H4 (cell line): ENCODE measurements around the gene PLEKHG4B. TPM values are rescaled to one million over a fixed set of nuclear protein-coding genes. Genes with fewer than 3 reads are reported as not detected.

Experiments
- DNase-seq: peaks from one replicate; pipeline ENCODE4 v3.0.0-alpha.2; 2015; ENCODE audit warnings: low spot score
- total RNA-seq: library from RNA; depleted of rRNA; stranded (reverse); fragments of >200 nt; shearing (Covaris generic); gene quantifications from 2 replicates; pipeline ENCODE4 v1.2.3, GENCODE V29; 2014

The PLEKHG4B gene
- total RNA-seq, 1 experiment from 2014 or later = 7.3 TPM

DNA sequence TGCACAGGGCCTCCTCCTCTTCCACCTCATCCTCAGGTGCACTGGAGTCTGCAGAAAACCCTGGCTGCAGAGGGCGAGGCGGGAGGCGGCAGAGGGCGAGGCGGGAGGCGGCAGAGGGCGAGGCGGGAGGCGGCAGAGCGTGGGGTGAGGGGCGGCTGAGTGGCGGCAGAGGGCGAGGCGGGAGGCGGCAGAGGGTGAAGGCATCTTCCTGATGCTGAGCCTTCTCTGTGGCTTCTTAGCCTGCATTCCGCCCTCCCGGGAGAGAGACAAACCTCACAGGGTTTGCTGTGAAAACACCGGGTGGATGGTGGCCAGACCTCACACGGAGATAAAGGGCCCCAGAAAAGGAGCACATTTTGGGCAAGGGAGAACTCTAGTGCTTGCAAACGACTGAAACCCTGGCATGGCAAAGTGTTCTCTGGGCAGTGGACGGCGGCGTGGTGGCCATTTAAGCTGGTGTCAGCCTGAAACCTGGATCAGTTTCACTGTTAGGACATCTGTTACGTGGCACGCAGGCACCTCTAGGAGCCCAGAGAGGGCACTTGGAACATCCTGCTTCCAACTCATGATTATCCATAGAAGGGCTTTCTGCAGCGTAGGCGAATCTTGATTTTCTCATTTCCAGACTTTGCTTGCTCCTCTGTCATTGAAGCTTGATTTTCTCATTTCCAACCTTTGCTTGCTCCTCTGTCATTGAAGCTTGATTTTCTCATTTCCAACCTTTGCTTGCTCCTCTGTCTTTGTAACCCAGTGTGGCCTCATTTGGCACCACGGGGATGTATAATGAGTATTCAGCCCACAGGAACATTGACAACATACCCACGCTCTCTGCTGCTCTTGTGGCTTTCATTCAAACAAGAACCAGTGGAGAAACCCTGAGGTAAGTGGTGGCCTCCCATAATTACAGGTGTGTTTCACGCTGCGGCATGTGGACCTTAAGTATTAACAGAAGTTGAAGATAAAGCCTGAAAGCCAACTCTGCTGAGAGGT is 16.3 kb upstream of the PLEKHG4B start:
- DNase-seq = no peak

DNA sequence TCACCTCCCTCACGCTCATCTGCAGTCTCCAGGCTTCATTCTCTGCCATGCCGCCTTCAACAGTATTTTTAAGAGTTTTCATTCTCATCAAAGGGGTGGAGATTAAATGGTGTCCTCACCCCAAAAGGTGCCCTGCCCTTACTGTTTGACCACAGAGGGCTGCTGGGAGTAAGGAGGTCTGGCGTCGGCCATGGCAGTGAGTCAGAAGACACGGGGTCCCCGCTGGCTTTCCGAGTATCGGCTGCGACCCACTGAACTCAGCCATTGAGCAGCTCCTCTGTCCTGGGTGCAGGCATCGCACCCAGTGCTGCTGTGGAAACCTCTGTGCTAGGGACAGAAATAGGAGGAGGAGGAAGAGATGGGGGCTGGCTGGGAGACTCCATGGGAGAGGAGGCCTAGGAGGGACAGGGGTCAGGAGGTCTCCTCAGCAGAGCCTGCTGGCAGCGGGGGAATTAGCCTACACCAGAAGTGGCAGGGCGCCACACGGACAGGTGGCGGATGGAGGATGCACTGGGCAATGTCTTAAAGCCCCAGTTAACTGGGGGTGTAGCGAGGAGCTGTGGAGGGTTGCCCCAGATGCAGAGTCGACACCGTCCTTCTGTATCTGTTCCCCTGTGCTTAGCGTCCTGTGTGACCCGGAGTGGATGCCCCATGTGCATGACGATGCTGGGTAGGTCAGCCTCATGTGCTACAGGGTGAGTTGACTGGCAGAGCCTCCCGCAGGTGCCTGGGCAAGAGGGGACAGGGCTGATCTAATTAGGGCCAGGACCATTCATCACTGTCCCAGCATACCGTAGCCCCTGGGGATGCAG is 15.4 kb upstream of the PLEKHG4B start:
- no peak for DNase-seq

DNA sequence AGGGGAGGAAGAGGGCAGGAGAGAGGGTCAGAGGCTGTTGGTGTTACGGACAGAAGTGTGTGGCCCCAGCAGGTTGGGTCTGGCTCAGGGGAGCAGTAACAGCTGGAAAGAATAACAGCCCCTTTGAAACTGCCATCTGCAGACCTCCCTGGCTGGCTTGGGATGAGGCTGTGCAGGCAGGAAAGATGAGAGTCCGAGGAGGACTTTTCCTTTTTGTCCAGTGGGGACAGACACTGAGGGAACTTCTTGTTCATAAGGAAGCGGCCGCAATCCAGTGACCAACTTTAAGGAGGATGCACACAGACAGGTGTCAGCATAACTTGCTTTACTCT is 14.8 kb upstream of the PLEKHG4B start:
- DNase-seq = no peak

DNA sequence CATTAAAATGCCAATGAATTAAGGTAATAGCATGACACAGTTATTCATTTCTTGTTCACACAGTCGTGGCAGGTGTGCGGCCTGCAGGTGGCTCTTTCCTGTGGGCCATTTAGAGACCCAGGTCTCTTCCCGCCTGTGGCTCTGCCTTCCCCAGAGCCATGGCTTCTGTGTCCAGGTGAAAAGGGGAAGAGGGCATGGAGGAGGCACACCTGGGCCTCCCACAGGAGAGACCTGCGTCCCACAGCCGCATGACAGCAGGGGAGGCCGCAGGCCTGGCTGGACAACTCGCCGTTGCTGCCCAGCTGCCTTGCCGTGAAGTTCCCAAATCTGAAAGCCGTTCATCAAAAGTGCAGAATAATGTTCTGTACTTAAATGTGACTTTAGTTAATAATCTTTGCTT is 14.4 kb upstream of the PLEKHG4B start:
- DNase-seq = no peak

DNA sequence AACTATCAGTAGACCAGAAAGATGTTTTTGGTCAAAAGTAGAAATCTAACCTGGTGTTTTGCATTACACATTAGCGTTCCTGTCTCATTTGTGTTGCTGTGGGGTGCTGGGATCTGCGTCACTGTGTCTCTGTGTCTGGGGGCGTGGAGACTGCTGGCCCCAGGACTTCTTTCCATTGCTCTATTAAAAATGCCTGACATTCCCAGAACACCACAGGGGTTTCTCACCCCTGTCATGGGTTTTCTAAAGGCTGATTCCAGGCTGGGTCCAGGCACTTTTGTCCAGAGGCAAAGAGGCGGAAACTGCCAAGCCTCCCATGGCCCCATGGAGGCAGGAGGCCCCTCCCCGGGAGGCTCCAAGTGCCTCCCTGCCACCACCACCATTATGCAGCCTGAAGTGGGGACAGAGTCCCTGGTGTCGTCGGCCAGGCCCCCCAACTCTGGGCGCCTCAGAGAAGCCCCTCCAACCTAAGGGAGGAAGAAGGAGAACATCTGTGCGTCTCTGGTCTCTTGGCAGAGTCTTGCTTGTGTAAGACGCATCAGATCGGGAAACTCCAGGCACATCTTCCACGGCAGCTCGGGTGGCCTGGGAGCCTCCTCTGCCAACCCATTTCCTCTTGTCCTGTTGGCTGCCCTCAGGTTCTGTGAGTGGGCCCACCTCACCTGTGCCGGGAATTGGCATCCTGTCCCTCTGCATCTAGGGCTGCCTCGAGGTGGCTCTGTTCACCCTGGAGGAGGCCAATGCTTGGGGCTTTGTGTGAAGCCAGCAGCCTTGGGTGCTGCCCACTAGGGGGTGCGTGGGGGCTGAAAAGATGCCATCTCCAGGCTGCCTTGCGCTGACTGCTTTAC is 13.8 kb upstream of the PLEKHG4B start:
- DNase-seq = peak; percentile 71

DNA sequence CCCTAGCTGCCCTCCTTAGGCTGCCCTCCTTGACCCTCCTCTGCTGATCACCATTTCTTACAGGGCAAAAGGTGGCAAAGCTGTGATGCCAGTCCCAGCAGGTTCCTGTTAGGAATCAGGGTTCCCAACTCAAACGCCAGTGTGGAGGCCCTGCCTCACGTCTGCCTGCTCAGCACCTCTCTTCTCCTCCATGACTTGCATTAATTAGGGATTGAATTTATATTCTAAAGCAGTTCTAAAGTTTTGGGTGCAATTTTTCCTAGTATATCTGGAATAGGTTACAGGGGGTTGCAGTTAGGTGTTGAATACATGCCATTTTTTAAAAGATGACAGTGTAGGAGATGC is 13.2 kb upstream of the PLEKHG4B start:
- DNase-seq = no peak

DNA sequence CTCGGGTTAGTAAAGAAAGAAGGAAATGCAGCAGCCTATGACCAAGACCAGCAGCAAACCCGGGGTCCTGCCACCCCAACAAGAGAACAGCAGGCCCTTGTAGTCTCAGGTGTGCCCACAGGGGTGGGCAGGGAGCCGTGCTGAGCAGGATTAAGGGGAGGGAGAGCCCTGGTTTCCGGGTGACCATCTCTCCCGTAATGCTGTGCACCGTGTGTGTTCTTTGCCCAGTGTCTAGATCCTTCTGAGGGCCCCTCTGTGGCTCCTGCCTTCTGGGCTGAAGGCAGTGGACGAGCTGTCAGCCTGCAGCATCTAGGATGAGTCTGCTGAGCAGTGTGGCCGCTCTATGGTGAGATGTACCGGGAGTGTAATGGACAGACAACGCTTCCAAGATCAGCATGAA is 12.7 kb upstream of the PLEKHG4B start:
- no peak for DNase-seq

DNA sequence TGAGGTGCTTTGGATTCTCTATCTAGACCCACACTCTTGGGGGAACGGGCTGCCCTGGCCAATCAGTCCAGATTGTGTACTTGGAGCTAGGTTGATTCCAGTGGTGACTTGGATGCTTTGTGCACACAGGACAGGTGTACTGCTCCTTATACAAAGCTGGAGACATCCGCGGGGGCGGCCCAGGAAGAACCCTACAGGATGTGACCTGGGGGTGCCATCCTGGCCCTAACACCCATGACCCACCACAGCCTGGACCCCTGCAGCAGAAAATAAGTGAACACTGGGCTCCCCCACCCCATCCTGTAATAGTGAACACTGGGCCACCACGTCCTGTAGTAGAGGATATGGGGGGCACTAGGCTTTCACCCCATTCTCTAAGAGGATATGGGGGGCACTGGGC is 12.1 kb upstream of the PLEKHG4B start:
- no peak for DNase-seq

DNA sequence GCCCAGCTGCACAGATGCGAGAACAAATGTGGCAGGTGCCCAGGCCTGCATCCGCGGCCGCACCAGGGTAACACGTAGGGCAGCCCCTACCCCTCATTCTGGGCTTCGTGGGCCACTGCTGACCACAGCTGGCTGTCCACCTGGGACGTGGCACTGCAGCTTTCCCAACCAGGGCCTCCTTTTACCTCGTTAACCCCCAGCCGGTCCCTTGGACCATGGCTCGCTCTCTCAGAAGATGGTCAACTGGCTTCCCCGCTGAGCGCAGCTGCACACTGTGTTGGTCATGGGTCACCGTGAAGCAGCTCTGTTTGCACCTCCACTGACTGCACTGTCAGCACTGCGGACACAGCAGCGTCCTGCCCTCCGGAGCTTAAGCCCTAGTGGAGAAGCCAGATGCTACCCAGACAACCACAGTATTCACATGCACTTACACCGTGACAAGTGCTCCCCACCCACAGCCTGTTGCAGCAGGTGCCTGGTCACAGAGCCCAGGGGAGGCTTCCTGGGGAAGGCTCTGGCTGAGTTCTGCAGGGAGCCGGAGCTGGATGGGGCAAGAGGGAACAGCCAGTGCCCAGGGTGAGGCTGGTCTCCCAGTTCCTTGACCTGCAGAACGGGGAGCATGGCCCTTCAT is 10.5 kb upstream of the PLEKHG4B start:
- DNase-seq = no peak

DNA sequence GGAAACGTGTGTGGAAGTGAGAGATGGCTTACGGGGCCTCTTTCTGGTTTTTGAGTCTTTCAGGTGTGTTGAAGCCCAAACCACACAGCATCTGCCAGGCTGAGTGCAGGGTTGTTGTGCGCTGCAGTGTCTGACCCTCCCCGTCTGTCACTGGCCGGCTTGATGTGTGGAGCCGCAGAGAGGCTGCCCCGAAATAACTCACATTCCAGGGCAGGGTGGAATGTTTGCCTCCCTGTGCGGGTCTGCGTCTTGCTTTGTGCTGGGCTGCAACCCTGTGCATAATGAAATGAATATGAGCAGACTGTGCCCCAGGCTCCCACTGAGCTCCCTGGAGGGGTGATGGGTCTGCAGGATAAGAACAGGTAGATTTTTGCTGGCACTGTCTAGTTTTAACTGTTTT is 9.9 kb upstream of the PLEKHG4B start:
- no peak for DNase-seq

DNA sequence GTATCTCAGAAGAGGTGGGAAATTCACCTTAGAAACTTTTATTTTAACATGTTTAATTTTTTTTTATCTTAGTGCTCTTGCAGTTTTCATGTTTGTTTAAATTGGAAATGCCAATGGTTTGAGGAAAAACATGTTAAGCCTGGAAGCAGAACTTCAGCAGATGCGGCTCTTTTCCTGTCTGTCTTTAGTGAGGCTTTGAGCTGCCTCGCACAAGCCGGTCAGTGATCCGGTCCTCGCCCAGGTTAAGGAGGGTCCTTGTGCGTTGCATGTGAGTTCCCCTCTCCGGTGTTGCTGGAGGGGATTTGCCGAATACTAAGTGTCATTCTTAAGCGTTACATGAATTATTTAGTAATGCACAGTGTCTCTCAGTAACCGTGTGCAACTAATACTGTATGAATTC is 9.4 kb upstream of the PLEKHG4B start:
- no peak for DNase-seq

DNA sequence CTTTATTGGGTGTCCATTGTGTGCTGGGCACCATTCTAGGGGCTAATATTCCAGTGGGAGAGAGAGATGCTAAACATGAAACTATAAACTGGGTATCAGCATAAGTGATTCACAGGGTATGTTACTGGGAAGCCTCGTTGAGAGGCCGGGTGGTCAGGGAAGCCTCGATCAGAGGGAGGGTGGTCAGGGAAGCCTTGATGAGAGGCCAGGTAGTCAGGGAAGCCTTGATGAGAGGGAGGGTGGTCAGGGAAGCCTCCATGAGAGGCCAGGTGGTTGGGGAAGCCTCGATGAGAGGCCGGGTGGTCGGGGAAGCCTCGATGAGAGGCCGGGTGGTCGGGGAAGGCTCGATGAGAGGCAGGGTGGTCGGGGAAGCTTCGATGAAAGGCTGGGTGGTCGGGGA is 8.9 kb upstream of the PLEKHG4B start:
- DNase-seq = no peak

DNA sequence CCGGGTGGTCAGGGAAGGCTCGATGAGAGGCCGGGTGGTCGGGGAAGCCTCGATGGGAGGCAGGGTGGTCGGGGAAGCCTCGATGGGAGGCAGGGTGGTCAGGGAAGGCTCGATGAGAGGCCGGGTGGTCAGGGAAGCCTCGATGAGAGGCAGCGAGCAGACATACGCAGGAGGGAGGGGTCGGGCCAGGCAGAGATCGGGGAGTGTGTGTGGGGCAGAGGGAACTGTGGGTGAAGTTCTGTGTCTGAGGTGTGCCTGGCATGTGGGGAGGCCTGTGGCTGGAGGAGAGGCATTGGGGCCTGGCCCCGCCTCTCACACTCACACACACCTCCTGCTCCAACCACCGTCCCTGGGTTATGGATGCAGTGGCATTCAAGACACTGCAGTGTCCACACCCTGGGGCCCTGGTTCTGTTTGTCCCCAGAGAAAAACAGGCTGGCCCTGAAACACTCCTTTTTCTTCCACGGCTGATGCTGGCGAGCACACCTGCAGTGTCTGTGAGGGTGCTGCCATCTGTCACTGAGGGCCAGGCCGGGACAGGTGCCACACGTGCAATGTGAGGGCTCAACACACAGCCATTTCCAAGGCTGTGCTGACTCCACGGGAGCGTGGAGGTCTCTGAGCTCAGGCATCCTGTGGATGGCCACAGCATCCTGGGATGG is 6.5 kb upstream of the PLEKHG4B start:
- DNase-seq = no peak

DNA sequence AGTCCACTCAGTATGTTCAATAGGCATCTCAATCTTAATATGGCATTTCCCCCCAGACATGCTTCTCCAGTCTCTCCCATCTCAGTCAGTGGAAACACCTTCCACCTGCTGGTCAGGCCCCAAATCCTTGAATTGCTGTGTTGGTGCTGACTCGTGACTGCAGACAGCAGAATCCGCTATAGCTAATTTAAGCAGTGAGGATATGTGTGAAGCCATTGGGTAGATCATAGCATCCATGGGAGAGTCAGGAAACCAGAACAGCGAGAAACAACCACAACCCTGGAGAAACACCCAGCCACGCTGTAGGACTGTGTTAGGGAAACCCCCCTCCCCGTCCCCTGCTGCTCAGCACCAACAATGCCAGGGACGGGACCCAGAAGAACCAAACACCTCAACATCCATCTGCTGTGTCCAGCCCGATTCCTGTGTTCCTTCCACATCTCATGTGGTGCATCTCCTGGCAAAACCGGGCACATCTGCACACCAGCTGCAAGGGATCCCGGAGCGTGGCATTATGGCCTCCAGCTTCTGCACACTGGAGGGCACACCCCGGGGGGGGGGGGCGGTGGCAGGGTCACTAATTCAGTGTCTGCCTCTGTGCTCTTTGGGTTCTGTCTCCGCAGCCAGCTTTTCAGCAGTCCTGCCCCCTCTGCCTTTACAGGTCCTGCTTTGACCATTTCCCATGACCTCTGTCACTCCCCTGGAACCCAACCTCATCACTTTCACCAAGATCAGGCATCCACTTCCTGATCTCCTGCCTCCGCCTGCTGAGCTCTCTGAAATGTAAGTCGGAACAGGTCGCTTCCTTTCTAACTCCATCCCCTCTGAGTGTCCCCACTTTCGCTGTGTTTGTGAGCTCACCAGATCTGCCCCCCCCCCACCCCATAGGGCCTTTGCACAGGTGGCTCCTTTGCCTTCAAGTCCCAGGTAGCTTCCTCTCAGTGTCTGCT is 2.4 kb upstream of the PLEKHG4B start:
- no peak for DNase-seq

DNA sequence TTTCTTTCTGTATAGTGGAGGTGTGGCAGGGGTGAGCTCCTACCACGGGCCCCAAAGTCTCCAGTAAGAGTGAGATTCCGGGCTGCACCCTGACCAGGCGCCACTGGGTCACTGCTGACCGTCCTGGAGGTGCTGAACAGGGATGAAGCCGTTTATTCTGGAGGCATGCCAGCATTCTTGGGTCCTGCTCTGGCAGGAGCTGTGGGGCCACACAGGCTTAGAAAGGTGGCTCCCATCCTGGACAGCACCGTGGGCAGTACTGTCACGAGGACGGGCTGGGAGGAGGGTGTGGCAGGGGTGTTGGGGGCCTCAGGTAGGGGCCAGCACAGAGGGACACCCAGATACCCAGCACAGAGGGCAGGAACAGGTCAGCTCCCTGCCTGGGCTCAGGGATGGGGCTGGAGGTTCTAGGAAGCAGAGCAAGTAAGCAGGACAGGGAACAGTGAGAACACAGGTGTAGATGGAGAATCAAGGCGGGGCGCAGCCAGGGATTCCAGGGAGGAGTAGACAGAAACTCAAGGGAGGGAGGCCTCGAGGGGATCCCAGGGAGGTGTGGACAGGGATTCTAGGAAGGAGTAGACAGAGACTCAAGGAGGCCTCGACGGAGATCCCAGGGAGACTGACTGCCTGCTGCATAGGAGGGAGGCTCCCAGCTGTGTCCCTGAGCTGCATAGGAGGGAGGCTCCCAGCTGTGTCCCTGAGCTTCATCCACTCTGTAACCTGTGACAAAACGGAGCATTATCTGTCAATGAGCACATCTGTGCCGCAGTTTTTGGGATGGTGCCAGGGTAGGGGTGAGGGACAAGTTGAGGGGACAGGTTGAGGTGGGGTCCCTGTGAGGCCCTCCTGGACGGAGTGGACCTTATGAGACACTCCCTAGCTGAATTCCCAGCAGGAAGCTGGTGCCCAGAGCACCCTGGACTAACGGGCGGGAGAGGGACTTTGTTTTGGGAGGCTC is 1.1 kb upstream of the PLEKHG4B start:
- DNase-seq = no peak

DNA sequence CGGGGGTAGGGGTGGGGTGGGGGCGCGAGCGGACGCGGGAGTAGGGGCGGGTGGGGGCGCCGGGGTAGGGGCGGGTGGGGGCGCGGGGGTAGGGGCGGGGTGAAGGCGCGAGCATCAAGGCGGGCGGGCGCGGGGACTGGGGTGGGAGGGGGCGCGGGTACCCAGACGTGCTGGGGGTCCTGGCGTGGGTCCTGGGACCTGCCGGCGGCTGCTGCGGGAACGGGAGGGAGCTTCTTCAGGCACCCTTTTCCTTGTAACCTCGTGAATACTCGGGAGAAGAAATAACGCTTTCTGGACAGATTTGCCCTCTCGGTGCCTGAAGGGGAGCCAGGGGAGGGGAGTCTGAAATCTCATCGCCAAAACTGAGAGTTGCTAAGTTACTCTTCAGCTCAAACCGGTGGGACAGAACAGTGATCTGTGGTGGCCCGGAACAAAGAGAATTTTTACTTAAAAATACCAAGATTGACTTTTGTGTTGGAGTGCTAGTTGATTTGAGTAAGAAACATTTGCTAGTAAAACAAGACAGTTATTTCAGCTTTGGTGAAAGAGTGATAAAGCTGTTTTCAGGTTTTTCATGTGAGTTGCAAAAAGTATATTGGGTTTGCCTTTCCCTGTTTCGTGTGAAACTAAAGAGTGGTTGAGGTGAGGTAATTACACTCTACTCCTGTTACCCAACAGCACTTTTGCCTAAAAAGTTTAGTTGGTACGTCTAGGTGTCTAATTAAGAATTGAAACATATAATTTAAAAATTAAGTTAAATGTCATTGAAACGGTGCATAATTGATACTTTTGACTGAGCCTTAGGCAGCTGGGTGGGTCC is 643 bp downstream of the PLEKHG4B start:
- DNase-seq = no peak

DNA sequence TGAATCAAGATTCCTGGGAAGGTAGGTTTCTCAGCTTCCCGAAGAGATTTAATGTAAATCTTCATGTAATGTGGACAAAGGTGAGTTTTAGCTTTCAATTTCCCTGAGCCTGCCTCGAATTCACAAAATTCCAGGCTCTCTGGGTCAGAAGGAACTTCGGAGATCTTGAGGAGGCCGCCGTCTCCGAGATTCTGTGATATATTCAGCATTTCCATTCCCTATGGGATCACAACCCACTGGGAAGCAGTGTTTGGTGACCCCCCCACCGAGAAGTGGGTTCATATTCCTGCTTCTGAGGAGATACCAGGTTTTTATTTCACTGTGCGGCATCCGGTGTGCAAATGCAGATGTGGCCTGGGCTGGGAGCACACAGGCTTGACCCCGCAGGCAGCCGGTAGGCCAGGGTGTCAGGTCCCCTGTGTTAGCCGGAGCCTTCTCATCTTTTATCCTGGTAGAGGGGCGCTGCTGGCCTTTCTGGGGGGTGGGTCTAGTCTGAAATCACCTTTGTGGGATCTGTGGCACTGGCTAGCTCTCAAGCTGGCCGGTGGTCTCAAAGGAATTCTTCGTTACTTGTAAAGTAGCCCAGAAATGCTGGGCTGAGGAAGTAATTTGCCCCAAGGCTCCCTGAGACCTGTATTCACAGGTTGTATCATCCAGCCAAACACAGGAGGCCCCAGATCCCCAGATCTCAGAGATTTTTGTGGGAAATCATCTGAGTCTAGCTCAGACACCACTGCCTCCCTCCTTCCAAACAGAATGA is 1.4 kb downstream of the PLEKHG4B start:
- no peak for DNase-seq
